ENCODE results near the gene SMIM20.

DNA sequence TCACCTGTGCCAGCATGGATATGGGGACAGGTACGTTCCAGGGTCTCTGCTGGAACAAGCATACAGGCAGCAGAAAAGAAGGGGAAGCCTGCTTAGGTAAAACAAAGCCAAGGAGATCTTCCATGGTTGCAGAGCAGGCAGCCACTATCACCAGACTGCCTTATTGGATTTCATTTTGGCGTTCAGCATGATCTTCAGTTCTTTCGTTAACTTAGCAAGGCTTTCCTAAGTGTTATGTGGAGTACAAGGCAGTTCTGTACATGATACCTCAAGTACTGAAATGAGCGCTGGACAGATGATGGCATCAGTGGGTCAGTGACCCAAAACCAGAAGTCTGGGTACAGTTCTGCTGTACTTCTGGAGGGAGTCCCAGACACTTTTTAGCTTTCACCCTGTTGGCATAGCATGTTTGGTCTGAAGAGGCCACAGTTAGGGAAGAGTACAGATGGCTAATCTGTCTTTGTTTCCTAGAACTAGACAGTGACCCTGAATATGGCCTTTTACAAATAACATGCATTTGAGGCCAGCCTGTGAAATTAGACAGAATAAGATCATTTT, 8.9 kb downstream of the SMIM20 start:
- TF ChIP-seq EP300 (IDR thresholded peaks at IDR 0.05; ENCODE audit: borderline replicate concordance), result no peak
- TF ChIP-seq, protein P1, sequence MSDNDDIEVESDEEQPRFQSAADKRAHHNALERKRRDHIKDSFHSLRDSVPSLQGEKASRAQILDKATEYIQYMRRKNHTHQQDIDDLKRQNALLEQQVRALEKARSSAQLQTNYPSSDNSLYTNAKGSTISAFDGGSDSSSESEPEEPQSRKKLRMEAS (IDR thresholded peaks at IDR 0.05), result no peak
- TF ChIP-seq TAF1 (IDR thresholded peaks at IDR 0.05; ENCODE audit: low read depth), result no peak
- no peak for TF ChIP-seq TEAD4 (IDR thresholded peaks at IDR 0.05)
- TF ChIP-seq CREB1 (IDR thresholded peaks at IDR 0.05; ENCODE audit: low read depth), result no peak
- TF ChIP-seq RAD21 (IDR thresholded peaks at IDR 0.05; ENCODE audit: low read depth), result no peak
- TF ChIP-seq, protein P2, sequence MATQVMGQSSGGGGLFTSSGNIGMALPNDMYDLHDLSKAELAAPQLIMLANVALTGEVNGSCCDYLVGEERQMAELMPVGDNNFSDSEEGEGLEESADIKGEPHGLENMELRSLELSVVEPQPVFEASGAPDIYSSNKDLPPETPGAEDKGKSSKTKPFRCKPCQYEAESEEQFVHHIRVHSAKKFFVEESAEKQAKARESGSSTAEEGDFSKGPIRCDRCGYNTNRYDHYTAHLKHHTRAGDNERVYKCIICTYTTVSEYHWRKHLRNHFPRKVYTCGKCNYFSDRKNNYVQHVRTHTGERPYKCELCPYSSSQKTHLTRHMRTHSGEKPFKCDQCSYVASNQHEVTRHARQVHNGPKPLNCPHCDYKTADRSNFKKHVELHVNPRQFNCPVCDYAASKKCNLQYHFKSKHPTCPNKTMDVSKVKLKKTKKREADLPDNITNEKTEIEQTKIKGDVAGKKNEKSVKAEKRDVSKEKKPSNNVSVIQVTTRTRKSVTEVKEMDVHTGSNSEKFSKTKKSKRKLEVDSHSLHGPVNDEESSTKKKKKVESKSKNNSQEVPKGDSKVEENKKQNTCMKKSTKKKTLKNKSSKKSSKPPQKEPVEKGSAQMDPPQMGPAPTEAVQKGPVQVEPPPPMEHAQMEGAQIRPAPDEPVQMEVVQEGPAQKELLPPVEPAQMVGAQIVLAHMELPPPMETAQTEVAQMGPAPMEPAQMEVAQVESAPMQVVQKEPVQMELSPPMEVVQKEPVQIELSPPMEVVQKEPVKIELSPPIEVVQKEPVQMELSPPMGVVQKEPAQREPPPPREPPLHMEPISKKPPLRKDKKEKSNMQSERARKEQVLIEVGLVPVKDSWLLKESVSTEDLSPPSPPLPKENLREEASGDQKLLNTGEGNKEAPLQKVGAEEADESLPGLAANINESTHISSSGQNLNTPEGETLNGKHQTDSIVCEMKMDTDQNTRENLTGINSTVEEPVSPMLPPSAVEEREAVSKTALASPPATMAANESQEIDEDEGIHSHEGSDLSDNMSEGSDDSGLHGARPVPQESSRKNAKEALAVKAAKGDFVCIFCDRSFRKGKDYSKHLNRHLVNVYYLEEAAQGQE (IDR thresholded peaks at IDR 0.05; ENCODE audit: low read depth), result no peak
- no peak for TF ChIP-seq TCF12 (IDR thresholded peaks at IDR 0.05; ENCODE audit: low read depth)
- TF ChIP-seq YY1 (IDR thresholded peaks at IDR 0.05; ENCODE audit: low read depth), result no peak
- no peak for TF ChIP-seq NFIC (IDR thresholded peaks at IDR 0.05)
- TF ChIP-seq EGR1 (IDR thresholded peaks at IDR 0.05), result no peak

Measured in Ishikawa (cell line).